IMR-90 (cell line): ENCODE data around the gene NTMT2. TPM values are rescaled to one million over a fixed set of nuclear protein-coding genes. Genes with fewer than 3 reads are reported as not detected.

ENCODE experiments used
- ATAC-seq: fragments of 200-7000 bp; cut with Tn5 transposase; 2 replicates; pipeline ENCODE4 v1.9.1; 2020; ENCODE audit warnings: low read depth, mild to moderate bottlenecking, moderate library complexity
- BruUV-seq: library from RNA; stranded (reverse); fragments of 400-500 nt; replicated peaks from 2 replicates; lab custom pipeline; 2021; lab: Mats Ljungman, UMichigan
- CTCF ChIA-PET: fragments of 300-600 bp; formaldehyde crosslinking; extraction: SDS; loops from one replicate; lab custom pipeline; 2021; ENCODE audit warnings: antibody characterized with exemption; lab: Yijun Ruan, JAX
- POLR2A ChIA-PET: fragments of 300-600 bp; sonication (Branson Sonifier 250); formaldehyde crosslinking; loops from one replicate; lab custom pipeline; 2022; ENCODE audit warnings: antibody characterized with exemption; ENCODE audit not compliant: unreplicated experiment; lab: Charles Lee
- DNase-seq: peaks from one replicate; pipeline ENCODE4 v3.0.0; 2013
- H2AFZ ChIP-seq: replicated peaks from 2 replicates; pipeline ENCODE3; 2013; ENCODE audit warnings: low read length, mild to moderate bottlenecking; ENCODE audit not compliant: poor library complexity
- H2AK5ac ChIP-seq: 2 replicates; pipeline ENCODE4 v1.6.1; 2013; ENCODE audit warnings: low read depth, low read length, inconsistent platforms
- H2AK9ac ChIP-seq: replicated peaks from 2 replicates; pipeline ENCODE3; 2013; ENCODE audit warnings: mild to moderate bottlenecking, low read depth, low read length, moderate library complexity; ENCODE audit not compliant: poor library complexity
- H2BK120ac ChIP-seq: 2 replicates; pipeline ENCODE4 v1.6.1; 2013; ENCODE audit warnings: low read depth, low read length, inconsistent platforms
- H2BK15ac ChIP-seq: 3 replicates; pipeline ENCODE4 v1.6.1; 2013; ENCODE audit warnings: low read depth, low read length, inconsistent platforms
- H2BK20ac ChIP-seq: 2 replicates; pipeline ENCODE4 v1.6.1; 2013; ENCODE audit warnings: low read depth, mild to moderate bottlenecking, inconsistent platforms, low read length, moderate library complexity
- H2BK5ac ChIP-seq: 2 replicates; pipeline ENCODE4 v1.6.1; 2013; ENCODE audit warnings: mild to moderate bottlenecking, low read depth, low read length, inconsistent platforms; ENCODE audit not compliant: poor library complexity, severe bottlenecking
- H3K14ac ChIP-seq: replicated peaks from 2 replicates; pipeline ENCODE4 v1.6.1; 2013; ENCODE audit warnings: low read depth, low read length, inconsistent platforms
- H3K18ac ChIP-seq: 2 replicates; pipeline ENCODE4 v1.6.1; 2013; ENCODE audit warnings: low read depth, low read length, control low read depth
- H3K23ac ChIP-seq: 2 replicates; pipeline ENCODE4 v1.6.1; 2013; ENCODE audit warnings: low read depth, low read length, inconsistent platforms
- H3K27ac ChIP-seq: 2 replicates; pipeline ENCODE4 v1.5.1; 2013; ENCODE audit warnings: mild to moderate bottlenecking, control low read depth, low read length; ENCODE audit not compliant: insufficient read depth
- H3K27me3 ChIP-seq: 2 replicates; pipeline ENCODE4 v1.6.1; 2013; ENCODE audit warnings: low read length; ENCODE audit not compliant: control insufficient read depth, insufficient read depth
- H3K36me3 ChIP-seq: 2 replicates; pipeline ENCODE4 v1.6.1; 2013; ENCODE audit warnings: low read length, mixed read lengths; ENCODE audit not compliant: control insufficient read depth, insufficient read depth
- H3K4ac ChIP-seq: 2 replicates; pipeline ENCODE4 v1.6.1; 2013; ENCODE audit warnings: low read depth, low read length, inconsistent platforms
- H3K4me1 ChIP-seq: 2 replicates; pipeline ENCODE4 v1.6.1; 2013; ENCODE audit warnings: low read length, mixed read lengths; ENCODE audit not compliant: control insufficient read depth, insufficient read depth
- H3K4me2 ChIP-seq: 2 replicates; pipeline ENCODE4 v1.6.1; 2013; ENCODE audit warnings: low read depth, mild to moderate bottlenecking, control low read depth, low read length, moderate library complexity
- H3K4me3 ChIP-seq: 2 replicates; pipeline ENCODE4 v1.5.1; 2013; ENCODE audit warnings: low read depth, mild to moderate bottlenecking, control low read depth, low read length, moderate library complexity; ENCODE audit not compliant: insufficient read depth
- H3K56ac ChIP-seq: 2 replicates; pipeline ENCODE4 v1.6.1; 2013; ENCODE audit warnings: low read length, inconsistent platforms; ENCODE audit not compliant: insufficient read depth; ENCODE audit errors: extremely low read depth
- H3K79me1 ChIP-seq, 2 experiments: 2 replicates each; pipeline ENCODE4 v1.6.1; 2013; ENCODE audit warnings: low read length in 2 of 2, inconsistent platforms in 1 of 2, low read depth in 1 of 2
- H3K9ac ChIP-seq: 2 replicates; pipeline ENCODE4 v1.6.1; 2013; ENCODE audit warnings: low read depth, low read length, control low read depth
- H3K9me1 ChIP-seq: 2 replicates; pipeline ENCODE4 v1.6.1; 2013; ENCODE audit warnings: low read length, inconsistent platforms; ENCODE audit not compliant: insufficient read depth
- H3K9me3 ChIP-seq: 2 replicates; pipeline ENCODE4 v1.6.1; 2013; ENCODE audit warnings: low read length; ENCODE audit not compliant: control insufficient read depth, insufficient read depth
- H4K20me1 ChIP-seq: 2 replicates; pipeline ENCODE4 v1.6.1; 2013; ENCODE audit warnings: low read length, inconsistent platforms; ENCODE audit not compliant: insufficient read depth
- H4K5ac ChIP-seq: 2 replicates; pipeline ENCODE4 v1.6.1; 2013; ENCODE audit warnings: mild to moderate bottlenecking, low read depth, low read length, control low read depth
- H4K8ac ChIP-seq, 2 experiments: 2 replicates each; pipeline ENCODE4 v1.6.1; 2013; ENCODE audit warnings: low read depth in 2 of 2, low read length in 2 of 2, control low read depth in 1 of 2, inconsistent platforms in 1 of 2
- H4K91ac ChIP-seq: 2 replicates; pipeline ENCODE4 v1.6.1; 2013; ENCODE audit warnings: low read depth, low read length, inconsistent platforms; ENCODE audit not compliant: insufficient read depth
- CHD1 ChIP-seq: IDR thresholded peaks from 2 replicates; pipeline ENCODE4 v1.6.1; 2012; ENCODE audit warnings: low read depth, low read length, improper control_type of control experiment
- MAZ ChIP-seq: IDR thresholded peaks from 2 replicates; pipeline ENCODE4 v1.6.1; 2012; ENCODE audit warnings: low read depth, mild to moderate bottlenecking, low read length, improper control_type of control experiment, moderate library complexity, borderline replicate concordance
- POLR2A ChIP-seq: IDR thresholded peaks from 2 replicates; pipeline ENCODE4 v1.6.1; 2012; ENCODE audit warnings: mild to moderate bottlenecking, low read depth, low read length
- RCOR1 ChIP-seq: IDR thresholded peaks from 2 replicates; pipeline ENCODE4 v1.6.1; 2012; ENCODE audit warnings: mild to moderate bottlenecking, low read length, improper control_type of control experiment; ENCODE audit not compliant: insufficient replicate concordance
- RFX5 ChIP-seq: IDR thresholded peaks from 2 replicates; pipeline ENCODE4 v1.8.0; 2012; ENCODE audit warnings: low read depth, mild to moderate bottlenecking, low read length, moderate library complexity
- SMC3 ChIP-seq: fragments of 150-350 bp; IDR thresholded peaks from 2 replicates; pipeline ENCODE4 v1.6.1; 2016; ENCODE audit warnings: low read depth, mild to moderate bottlenecking, antibody characterized with exemption, low read length, moderate library complexity
- WGBS, 2 experiments: methylation state at CpG; one replicate each; pipeline versions ENCODE4 v1.1.5 to v1.1.7; 2013; ENCODE audit warnings: missing lambda C conversion rate in 2 of 2; ENCODE audit not compliant: insufficient read length in 1 of 2; ENCODE audit errors: extremely low coverage in 2 of 2; 5-methylcytosine and 5-hydroxymethylcytosine counted together
- dilution Hi-C: fragments of 300-500 bp; cut with HindIII; formaldehyde crosslinking; loops from one replicate; pipeline ENCODE4 v1.14.3; 2018; ENCODE audit warnings: low sequenced_read_pairs; ENCODE audit not compliant: unreplicated experiment
- in situ Hi-C: fragments of 300-500 bp; cut with MboI; formaldehyde crosslinking; loops from 3 replicates; pipeline ENCODE4 v1.14.3; 2019; ENCODE audit warnings: low sequenced_read_pairs, inconsistent platforms, mixed read lengths
- intact Hi-C: fragments of 100-400 bp; cut with micrococcal nuclease; formaldehyde crosslinking; loops from 2 replicates; pipeline ENCODE4 v1.10.0; 2022
- polyA plus RNA-seq, 3 experiments: library from polyadenylated mRNA; depleted of rRNA; stranded (reverse); fragments of >200 nt; gene quantifications; 2 replicates each; pipeline ENCODE4 v1.2.3, GENCODE V29; 2012; ENCODE audit warnings: low replicate concordance in 1 of 3
- total RNA-seq: library from RNA; depleted of rRNA; stranded (reverse); fragments of >200 nt; gene quantifications from 2 replicates; pipeline ENCODE4 v1.2.3, GENCODE V29; 2012

The NTMT2 gene
- total and polyA plus RNA-seq, 2 of the 4 experiments (the other 2 are of a cell fraction): not detected

DNA sequence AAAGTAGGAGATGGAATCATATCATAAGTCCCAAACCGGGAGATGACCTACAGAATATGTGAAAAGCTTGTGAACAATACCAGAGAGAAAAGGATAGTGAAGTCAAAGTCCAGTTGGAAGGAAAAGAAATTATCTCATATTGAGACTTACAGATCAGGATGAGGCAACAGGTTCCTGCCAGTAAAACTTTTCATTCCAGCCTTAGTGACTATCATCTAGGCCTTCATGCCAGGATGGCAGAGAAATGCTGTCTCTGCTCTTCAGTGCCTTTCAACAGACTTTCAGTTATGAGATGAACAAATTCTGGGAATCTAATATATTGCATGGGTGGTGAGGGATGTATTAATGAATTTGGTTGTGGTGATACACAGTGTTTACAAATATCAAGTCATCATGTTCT lies 52.3 kb downstream of the NTMT2 start:
- dilution Hi-C loops: no loop called here
- CTCF ChIA-PET: no interaction called here

More for the DNA sequence above, 52.3 kb downstream of the NTMT2 start:
- WGBS, 2 experiments: 71% methylated on average over 1 of the region's 1 CpG; no CpG with 5 or more reads in 1 of the 2 experiments
- H2AK9ac ChIP-seq: no peak overlapping the region
- H3K27ac ChIP-seq: no peak overlapping the region
- no peaks in the 10 kb centered on the region for H3K27me3 ChIP-seq
- no peak overlapping the region for H2AFZ ChIP-seq
- no peak overlapping the region for H4K5ac ChIP-seq
- no peak overlapping the region for H2BK15ac ChIP-seq
- H3K79me1 ChIP-seq: no peaks in the 10 kb centered on the region
- no peaks in the 10 kb centered on the region for H4K20me1 ChIP-seq
- no peaks in the 10 kb centered on the region for H3K9me3 ChIP-seq
- H2AK5ac ChIP-seq: no peak overlapping the region
- peaks cover 5% of the 10 kb centered on the region; the same call in 1 of the 2 replicates for H3K4me1 ChIP-seq
- ATAC-seq: no peak
- no peak overlapping the region for H3K23ac ChIP-seq
- in situ Hi-C loops (no loop called here), intact Hi-C loops (no loop called here)
- H3K14ac ChIP-seq: no peak overlapping the region
- no peak overlapping the region for H4K91ac ChIP-seq
- H3K4me2 ChIP-seq: no peak overlapping the region
- H2BK20ac ChIP-seq: no peak overlapping the region
- no peak overlapping the region for H3K9ac ChIP-seq
- TF ChIP-seq POLR2A: no peak
- no peak for TF ChIP-seq RCOR1
- no peak for TF ChIP-seq RFX5
- no peak for TF ChIP-seq CHD1
- no peak for TF ChIP-seq MAZ
- no peak for TF ChIP-seq SMC3
- no peak overlapping the region for H2BK120ac ChIP-seq
- no peak overlapping the region for H3K18ac ChIP-seq
- no peak for DNase-seq
- H3K4me3 ChIP-seq: no peak overlapping the region
- BruUV-seq: no TSS peak
- no peak overlapping the region for H3K4ac ChIP-seq
- H3K9me1 ChIP-seq: no peaks in the 10 kb centered on the region
- no peaks in the 10 kb centered on the region for H3K36me3 ChIP-seq
- no peak overlapping the region for H2BK5ac ChIP-seq
- POLR2A ChIA-PET: no interaction called here
- H4K8ac ChIP-seq: no peak overlapping the region
- no peak overlapping the region for H3K56ac ChIP-seq
